LNCaP clone FGC (cell line): ENCODE measurements around the gene CTDP1.
A peak's percentile ranks its signal among the peaks of the same experiment; 100 is the strongest.

ENCODE experiments used
- DNase-seq: peaks from one replicate; pipeline ENCODE4 v3.0.0-alpha.2; 2011; ENCODE audit warnings: low read depth
- H3K4me3 ChIP-seq: 2 replicates; pipeline ENCODE4 v1.5.1; 2011; ENCODE audit warnings: mild to moderate bottlenecking, low read depth, low read length, control low read depth
- TF ChIP-seq, protein P1 (sequence below): IDR thresholded peaks from 2 replicates; pipeline ENCODE4 v1.5.1; 2012; ENCODE audit warnings: mild to moderate bottlenecking; ENCODE audit not compliant: control insufficient read depth, insufficient read depth; ENCODE audit errors: extremely low read depth

CTDP1 gene

DNA sequence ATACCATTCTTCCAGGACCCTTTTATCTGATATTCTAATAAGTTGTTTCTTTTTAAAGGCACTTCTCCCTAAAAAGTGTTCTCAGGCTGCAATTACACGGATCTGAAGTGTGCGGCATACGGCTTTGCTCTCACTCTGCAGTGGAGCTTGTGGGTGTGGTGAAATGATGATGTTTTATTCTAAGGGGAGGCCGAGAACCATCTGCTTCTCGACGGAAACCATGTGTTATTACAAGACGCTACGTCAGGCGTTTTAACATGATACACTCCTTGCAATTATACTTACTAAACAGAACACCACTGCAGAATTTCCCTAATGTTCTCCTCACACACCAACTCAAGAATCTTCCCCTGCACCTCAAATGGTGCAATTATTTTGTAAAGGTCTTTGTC lies 34.9 kb upstream of the CTDP1 start:
- no peak overlapping the region for H3K4me3 ChIP-seq
- no peak for DNase-seq
- TF ChIP-seq, protein P1, sequence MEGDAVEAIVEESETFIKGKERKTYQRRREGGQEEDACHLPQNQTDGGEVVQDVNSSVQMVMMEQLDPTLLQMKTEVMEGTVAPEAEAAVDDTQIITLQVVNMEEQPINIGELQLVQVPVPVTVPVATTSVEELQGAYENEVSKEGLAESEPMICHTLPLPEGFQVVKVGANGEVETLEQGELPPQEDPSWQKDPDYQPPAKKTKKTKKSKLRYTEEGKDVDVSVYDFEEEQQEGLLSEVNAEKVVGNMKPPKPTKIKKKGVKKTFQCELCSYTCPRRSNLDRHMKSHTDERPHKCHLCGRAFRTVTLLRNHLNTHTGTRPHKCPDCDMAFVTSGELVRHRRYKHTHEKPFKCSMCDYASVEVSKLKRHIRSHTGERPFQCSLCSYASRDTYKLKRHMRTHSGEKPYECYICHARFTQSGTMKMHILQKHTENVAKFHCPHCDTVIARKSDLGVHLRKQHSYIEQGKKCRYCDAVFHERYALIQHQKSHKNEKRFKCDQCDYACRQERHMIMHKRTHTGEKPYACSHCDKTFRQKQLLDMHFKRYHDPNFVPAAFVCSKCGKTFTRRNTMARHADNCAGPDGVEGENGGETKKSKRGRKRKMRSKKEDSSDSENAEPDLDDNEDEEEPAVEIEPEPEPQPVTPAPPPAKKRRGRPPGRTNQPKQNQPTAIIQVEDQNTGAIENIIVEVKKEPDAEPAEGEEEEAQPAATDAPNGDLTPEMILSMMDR: no peak

DNA sequence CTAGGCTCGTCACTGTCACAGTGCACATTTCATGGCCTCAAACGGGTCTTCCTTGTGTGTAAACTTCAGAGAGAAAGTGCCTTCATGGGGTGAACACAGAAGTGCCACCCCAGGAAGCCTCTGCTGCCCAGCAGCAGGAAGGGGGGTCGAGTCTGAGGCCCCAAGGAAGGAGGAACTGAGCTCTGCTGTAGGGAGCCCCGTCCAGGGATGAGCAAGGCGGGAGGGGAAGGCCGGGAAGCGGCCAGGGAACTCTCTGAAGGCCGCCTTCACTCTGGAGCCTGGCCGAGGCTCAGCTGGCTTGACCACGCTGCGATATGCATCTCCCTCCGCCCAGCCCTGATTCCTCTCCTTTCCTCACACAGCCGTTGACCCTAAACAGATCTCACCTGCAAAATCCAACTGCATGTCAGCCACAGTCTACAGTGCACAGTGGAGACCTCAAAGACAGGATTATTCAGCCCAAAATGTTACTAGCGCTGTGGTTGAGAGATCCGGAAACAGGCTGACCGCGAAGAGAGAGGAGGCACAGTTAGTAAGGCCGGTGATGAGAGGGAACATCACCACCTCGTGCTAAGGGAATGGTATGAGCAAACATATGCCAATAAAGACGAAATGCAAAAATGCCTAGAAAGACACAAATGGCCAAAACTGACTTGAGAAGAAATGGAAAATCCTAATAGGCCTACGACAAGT lies 34.2 kb upstream of the CTDP1 start:
- TF ChIP-seq, protein P1: no peak
- H3K4me3 ChIP-seq: no peak overlapping the region
- DNase-seq: no peak

DNA sequence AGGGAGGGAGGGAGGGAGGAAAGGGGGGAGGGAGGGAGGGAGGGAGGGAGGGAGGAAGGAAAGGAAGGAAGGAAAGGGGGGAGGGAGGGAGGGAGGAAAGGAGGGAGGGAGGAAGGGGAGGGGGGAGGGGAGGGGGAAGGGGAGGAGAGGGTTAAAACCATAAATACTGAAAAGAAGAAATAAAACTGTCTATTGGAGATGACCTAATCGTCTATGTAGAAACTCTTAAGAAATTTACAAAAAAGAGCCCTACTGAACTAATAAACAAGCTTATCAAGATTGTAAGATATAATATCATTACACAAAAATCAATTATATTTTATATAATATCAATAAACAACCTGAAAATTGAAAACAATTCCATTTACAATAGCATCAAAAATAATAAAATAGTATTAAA lies 32.3 kb upstream of the CTDP1 start:
- H3K4me3 ChIP-seq: no peak overlapping the region
- TF ChIP-seq, protein P1: no peak
- DNase-seq: no peak

DNA sequence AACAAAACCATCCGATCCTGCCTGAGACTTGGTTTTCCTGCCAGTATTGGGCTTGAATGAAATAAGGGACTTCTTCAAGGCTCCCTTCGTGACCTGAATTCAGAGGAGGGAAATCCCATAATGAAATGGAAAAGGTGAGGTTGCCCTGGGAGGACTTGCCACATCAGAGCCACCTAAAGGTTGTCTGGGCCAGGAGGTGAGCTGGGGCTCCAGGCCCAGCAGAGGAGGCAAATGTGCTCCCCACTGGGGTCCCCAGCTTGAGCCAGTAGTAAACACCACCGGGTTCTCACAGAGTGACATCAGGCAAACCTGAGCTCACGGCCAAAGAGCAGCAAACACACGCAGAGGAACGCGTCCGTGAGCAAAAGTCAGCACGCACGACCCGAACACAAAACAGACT lies 28.6 kb upstream of the CTDP1 start:
- DNase-seq: no peak
- no peak overlapping the region for H3K4me3 ChIP-seq
- TF ChIP-seq, protein P1: no peak

DNA sequence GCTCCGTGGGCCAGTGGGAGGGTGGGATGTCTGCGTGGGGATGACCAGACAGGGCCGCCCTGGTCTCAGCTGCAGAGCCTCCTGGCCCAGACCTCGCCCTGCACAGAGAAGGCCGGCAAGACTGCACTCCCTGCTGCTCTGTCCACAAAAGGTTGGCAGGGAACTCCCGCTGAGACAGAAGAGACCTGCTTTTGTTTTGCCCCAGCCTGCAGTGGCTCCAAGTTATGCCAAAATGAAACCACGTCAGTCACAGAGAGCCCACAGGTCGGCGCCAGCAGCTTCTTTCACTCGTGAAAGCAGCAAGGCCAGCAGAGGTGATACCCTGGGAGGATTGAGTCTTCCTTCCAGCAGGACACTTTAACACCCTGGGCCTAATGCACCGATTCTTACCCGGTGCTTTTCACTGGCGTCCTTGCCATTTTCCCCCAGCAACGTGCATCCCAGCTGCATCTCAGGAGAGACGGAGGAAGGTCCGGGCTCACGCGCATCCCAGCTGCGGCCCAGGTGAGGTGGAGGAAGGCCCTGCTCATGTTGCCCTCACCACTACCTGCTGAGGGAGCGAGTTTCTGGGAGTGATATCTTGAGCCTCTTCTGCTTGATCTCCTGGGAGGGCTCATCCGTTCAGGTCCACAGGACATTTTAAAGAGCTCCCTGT lies 22.1 kb upstream of the CTDP1 start:
- DNase-seq: peak; percentile 80
- TF ChIP-seq, protein P1: peak; percentile 49
- H3K4me3 ChIP-seq: no peak overlapping the region

DNA sequence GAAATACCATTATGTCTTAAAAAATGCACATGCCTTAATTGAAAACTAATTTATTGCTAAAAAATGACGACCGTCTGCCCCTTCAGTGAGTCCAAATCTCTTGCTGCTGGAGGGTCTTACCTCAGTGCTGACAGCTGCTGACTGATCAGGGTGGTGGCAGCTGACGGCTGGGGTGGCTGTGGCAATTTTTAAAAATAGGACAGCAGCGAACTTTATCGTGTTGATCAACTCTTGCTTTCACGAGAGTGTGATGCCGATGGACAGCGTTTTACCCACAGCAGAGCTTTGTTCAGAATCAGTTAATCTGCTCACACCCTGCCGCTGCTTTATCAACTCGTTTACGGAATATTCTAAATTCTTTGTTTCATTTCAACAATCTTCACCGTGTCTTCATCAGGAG lies 21.2 kb upstream of the CTDP1 start:
- DNase-seq: no peak
- TF ChIP-seq, protein P1: no peak

More for the DNA sequence above, 21.2 kb upstream of the CTDP1 start:
- no peak overlapping the region for H3K4me3 ChIP-seq
